Osteoblast (primary cell): Measurements from ENCODE around the gene C3orf18. TPM values are rescaled to one million over a fixed set of nuclear protein-coding genes. Genes with fewer than 3 reads are reported as not detected.
A peak's percentile ranks its signal among the peaks of the same experiment; 100 is the strongest.

Source experiments
- DNase-seq: peaks from one replicate; pipeline ENCODE4 v3.0.0; 2011; ENCODE audit warnings: low spot score, mixed read lengths; ENCODE audit not compliant: insufficient read length; ENCODE audit errors: missing footprints
- H2AFZ ChIP-seq: 2 replicates; pipeline ENCODE4 v1.6.0; 2011; ENCODE audit warnings: mild to moderate bottlenecking, low read length
- H3K27ac ChIP-seq: 2 replicates; pipeline ENCODE4 v1.5.1; 2011; ENCODE audit warnings: mild to moderate bottlenecking, low read depth, low read length, moderate library complexity
- H3K27me3 ChIP-seq: 2 replicates; pipeline ENCODE4 v1.6.0; 2012; ENCODE audit warnings: mild to moderate bottlenecking, control low read depth, inconsistent platforms, low read length, moderate library complexity; ENCODE audit not compliant: insufficient read depth
- H3K36me3 ChIP-seq: 2 replicates; pipeline ENCODE4 v1.5.1; 2011; ENCODE audit warnings: mild to moderate bottlenecking, low read length, control low read depth, moderate library complexity; ENCODE audit not compliant: insufficient read depth
- H3K4me1 ChIP-seq: 2 replicates; pipeline ENCODE4 v1.5.1; 2011; ENCODE audit warnings: mild to moderate bottlenecking, low read length, control low read depth, moderate library complexity; ENCODE audit not compliant: insufficient read depth
- H3K4me2 ChIP-seq: 2 replicates; pipeline ENCODE4 v1.6.0; 2011; ENCODE audit warnings: mild to moderate bottlenecking, low read length; ENCODE audit not compliant: insufficient read depth
- H3K4me3 ChIP-seq: fragments of 200-600 bp; sonication (generic); 3 replicates; pipeline ENCODE4 v1.5.1; 2012; ENCODE audit warnings: mild to moderate bottlenecking, low read length, inconsistent platforms; ENCODE audit not compliant: insufficient read depth
- H3K79me2 ChIP-seq: 2 replicates; pipeline ENCODE4 v1.6.0; 2012; ENCODE audit warnings: mild to moderate bottlenecking, low read length, control low read depth, inconsistent platforms; ENCODE audit not compliant: insufficient read depth
- H3K9me3 ChIP-seq: 2 replicates; pipeline ENCODE4 v1.5.1; 2011; ENCODE audit warnings: low read depth, low read length, control low read depth
- H4K20me1 ChIP-seq: 2 replicates; pipeline ENCODE4 v1.6.0; 2012; ENCODE audit warnings: mild to moderate bottlenecking, low read length, control low read depth; ENCODE audit not compliant: insufficient read depth
- CTCF ChIP-seq: IDR thresholded peaks from 2 replicates; pipeline ENCODE4 v1.5.1; 2011; ENCODE audit warnings: mild to moderate bottlenecking, low read depth, low read length, moderate library complexity; ENCODE audit errors: extremely low read depth
- total RNA-seq: library from RNA; depleted of rRNA; stranded (reverse); fragments of >200 nt; gene quantifications from 2 replicates; pipeline ENCODE4 v1.2.3, GENCODE V29; 2012

The C3orf18 gene
- total RNA-seq, 1 donor = 18.8 TPM

GRCh38 chr3:50571486-50571885, 3.9 kb upstream of the C3orf18 start:
- Histone ChIP-seq H3K27me3 (no peaks in the 10 kb centered on the region), H2AFZ (no peak overlapping the region), H3K4me2 (no peak overlapping the region), H3K36me3 (peaks cover 3% of the 10 kb centered on the region), H3K27ac (no peak overlapping the region), H3K4me1 (peaks cover 22% of the 10 kb centered on the region), H4K20me1 (no peaks in the 10 kb centered on the region), H3K4me3 (no peak overlapping the region), H3K9me3 (no peaks in the 10 kb centered on the region), H3K79me2 (peaks cover 23% of the 10 kb centered on the region)
- DNase-seq = no peak
- no peak for TF ChIP-seq CTCF

- Histone ChIP-seq H3K79me2 (peaks cover 23% of the 10 kb centered on the region), H3K4me3 (peak overlapping the region; percentile 91), H3K4me2 (peak overlapping the region; percentile 94), H3K36me3 (peaks cover 3% of the 10 kb centered on the region), H2AFZ (no peak overlapping the region), H3K4me1 (peaks cover 22% of the 10 kb centered on the region), H3K27me3 (no peaks in the 10 kb centered on the region), H3K27ac (peak overlapping the region; percentile 91), H3K9me3 (no peaks in the 10 kb centered on the region), H4K20me1 (no peaks in the 10 kb centered on the region)
- no peak for TF ChIP-seq CTCF
- DNase-seq = no peak
These were observed 3.1 kb upstream of the C3orf18 start for GRCh38 chr3:50570508-50571279.

GRCh38 chr3:50568947-50569749, 1.6 kb upstream of the C3orf18 start, which contains the start of gene HEMK1:
TSS of gene HEMK1 (plus strand) at chr3:50569522. CDS start at chr3:50571105, 1,583 bp downstream.
- no peaks in the 10 kb centered on the region for H3K36me3 ChIP-seq
- TF ChIP-seq CTCF = no peak
- no peaks in the 10 kb centered on the region for H3K9me3 ChIP-seq
- peak within 1 kb of the TSS; percentile 94 for H3K4me2 ChIP-seq
- peak; percentile 99 for DNase-seq
- H3K27me3 ChIP-seq = no peaks in the 10 kb centered on the region
- H3K4me1 ChIP-seq = peaks cover 22% of the 10 kb centered on the region
- peak within 1 kb of the TSS; percentile 98 for H2AFZ ChIP-seq
- H3K27ac ChIP-seq = peak within 1 kb of the TSS; percentile 91
- peak within 1 kb of the TSS; percentile 91 for H3K4me3 ChIP-seq
- peaks cover 23% of the 10 kb centered on the region for H3K79me2 ChIP-seq
- no peaks in the 10 kb centered on the region for H4K20me1 ChIP-seq

GRCh38 chr3:50567011-50567385, 549 bp downstream of the C3orf18 start:
- DNase-seq = no peak

More at GRCh38 chr3:50567011-50567385, 549 bp downstream of the C3orf18 start:
- no peak for TF ChIP-seq CTCF
- Histone ChIP-seq H4K20me1 (no peaks in the 10 kb centered on the region), H3K79me2 (peaks cover 23% of the 10 kb centered on the region), H3K4me3 (peak overlapping the region; percentile 79), H3K4me1 (peaks cover 32% of the 10 kb centered on the region), H2AFZ (peak overlapping the region; percentile 93), H3K9me3 (no peaks in the 10 kb centered on the region), H3K27me3 (no peaks in the 10 kb centered on the region), H3K36me3 (no peaks in the 10 kb centered on the region), H3K27ac (peak overlapping the region; percentile 63), H3K4me2 (peak overlapping the region; percentile 94)
